ENCODE measurements around the gene GPR89B.
A peak's percentile ranks its signal among the peaks of the same experiment; 100 is the strongest.

The GPR89B gene

GRCh38 chr1:147892731-147893214 is 35.4 kb upstream of the GPR89B start:
- Histone ChIP-seq H4K20me1 (ENCODE audit: insufficient read depth, low read length, poor library complexity, severe bottlenecking) (no peaks in the 10 kb centered on the region), H3K4me1 (ENCODE audit: insufficient read depth, low read length, poor library complexity, severe bottlenecking) (no peaks in the 10 kb centered on the region), H3K27me3 (ENCODE audit: insufficient read depth, low read length, poor library complexity, severe bottlenecking) (no peaks in the 10 kb centered on the region), H3K9ac (ENCODE audit: low read depth, low read length, poor library complexity, severe bottlenecking) (no peak overlapping the region), H3K9me3 (ENCODE audit: insufficient read depth, low read depth, low read length) (no peaks in the 10 kb centered on the region), H2AFZ (ENCODE audit: low read length) (no peak overlapping the region), H3F3A (ENCODE audit: low read depth) (no peaks in the 10 kb centered on the region), H3K79me2 (ENCODE audit: insufficient read depth, low read length) (no peaks in the 10 kb centered on the region), H3K4me2 (ENCODE audit: low read depth, low read length, poor library complexity, severe bottlenecking) (peak overlapping the region; percentile 19), H3K4me3 (ENCODE audit: low read length, poor library complexity, severe bottlenecking) (no peak overlapping the region), H3K9me2 (replicated peaks; ENCODE audit: low read depth, low read length) (no peaks in the 10 kb centered on the region), H3K36me3 (ENCODE audit: insufficient read depth, low read length) (no peaks in the 10 kb centered on the region)
- TF ChIP-seq CTCF (conservative IDR thresholded peaks at IDR 0.05; ENCODE audit: low read length) (peak; percentile 99), EZH2phosphoT487 (IDR thresholded peaks at IDR 0.05; ENCODE audit: borderline replicate concordance) (no peak)

GRCh38 chr1:147895123-147895522 is 33.1 kb upstream of the GPR89B start:
- H3K4me2 ChIP-seq (ENCODE audit: low read depth, low read length, poor library complexity, severe bottlenecking) = no peak overlapping the region
- H3K9me2 ChIP-seq (replicated peaks; ENCODE audit: low read depth, low read length) = no peaks in the 10 kb centered on the region
- TF ChIP-seq CTCF (conservative IDR thresholded peaks at IDR 0.05; ENCODE audit: low read length) = no peak
- TF ChIP-seq EZH2phosphoT487 (IDR thresholded peaks at IDR 0.05; ENCODE audit: borderline replicate concordance) = no peak
- no peaks in the 10 kb centered on the region for H3F3A ChIP-seq (ENCODE audit: low read depth)
- H3K27me3 ChIP-seq (ENCODE audit: insufficient read depth, low read length, poor library complexity, severe bottlenecking) = no peaks in the 10 kb centered on the region
- no peaks in the 10 kb centered on the region for H3K9me3 ChIP-seq (ENCODE audit: insufficient read depth, low read depth, low read length)
- H2AFZ ChIP-seq (ENCODE audit: low read length) = no peak overlapping the region
- H3K36me3 ChIP-seq (ENCODE audit: insufficient read depth, low read length) = no peaks in the 10 kb centered on the region
- no peaks in the 10 kb centered on the region for H3K79me2 ChIP-seq (ENCODE audit: insufficient read depth, low read length)
- no peaks in the 10 kb centered on the region for H3K4me1 ChIP-seq (ENCODE audit: insufficient read depth, low read length, poor library complexity, severe bottlenecking)
- no peak overlapping the region for H3K9ac ChIP-seq (ENCODE audit: low read depth, low read length, poor library complexity, severe bottlenecking)
- H4K20me1 ChIP-seq (ENCODE audit: insufficient read depth, low read length, poor library complexity, severe bottlenecking) = no peaks in the 10 kb centered on the region
- no peak overlapping the region for H3K4me3 ChIP-seq (ENCODE audit: low read length, poor library complexity, severe bottlenecking)

- Histone ChIP-seq H3K4me1 (ENCODE audit: insufficient read depth, low read length, poor library complexity, severe bottlenecking) (no peaks in the 10 kb centered on the region), H4K20me1 (ENCODE audit: insufficient read depth, low read length, poor library complexity, severe bottlenecking) (no peaks in the 10 kb centered on the region), H3K9me3 (ENCODE audit: insufficient read depth, low read depth, low read length) (no peaks in the 10 kb centered on the region), H3K36me3 (ENCODE audit: insufficient read depth, low read length) (no peaks in the 10 kb centered on the region), H3K9ac (ENCODE audit: low read depth, low read length, poor library complexity, severe bottlenecking) (no peak overlapping the region), H3F3A (ENCODE audit: low read depth) (no peaks in the 10 kb centered on the region), H3K79me2 (ENCODE audit: insufficient read depth, low read length) (no peaks in the 10 kb centered on the region), H2AFZ (ENCODE audit: low read length) (no peak overlapping the region), H3K4me2 (ENCODE audit: low read depth, low read length, poor library complexity, severe bottlenecking) (no peak overlapping the region), H3K4me3 (ENCODE audit: low read length, poor library complexity, severe bottlenecking) (no peak overlapping the region), H3K9me2 (replicated peaks; ENCODE audit: low read depth, low read length) (no peaks in the 10 kb centered on the region), H3K27me3 (ENCODE audit: insufficient read depth, low read length, poor library complexity, severe bottlenecking) (no peaks in the 10 kb centered on the region)
- TF ChIP-seq EZH2phosphoT487 (IDR thresholded peaks at IDR 0.05; ENCODE audit: borderline replicate concordance) = no peak
- no peak for TF ChIP-seq CTCF (conservative IDR thresholded peaks at IDR 0.05; ENCODE audit: low read length)
These were observed 31.0 kb upstream of the GPR89B start for GRCh38 chr1:147897029-147897752.

Measured in Loucy (cell line).